HCT116 (cell line): ENCODE results near the gene FCRL5. TPM values are rescaled to one million over a fixed set of nuclear protein-coding genes. Genes with fewer than 3 reads are reported as not detected.

Experiments used
- ATAC-seq: fragments of 200-7000 bp; cut with Tn5 transposase; 2 replicates; pipeline ENCODE4 v1.9.1; 2020; ENCODE audit warnings: mild to moderate bottlenecking, moderate library complexity
- BruUV-seq: library from RNA; stranded (reverse); fragments of 400-500 nt; replicated peaks from 2 replicates; lab custom pipeline; 2021; lab: Mats Ljungman, UMichigan
- CTCF ChIA-PET: fragments of 300-600 bp; sonication (Branson Sonifier 250); formaldehyde crosslinking; loops from one replicate; lab custom pipeline; 2021; ENCODE audit warnings: antibody characterized with exemption; lab: Charles Lee
- POLR2A ChIA-PET: fragments of 300-600, 350-600 bp; sonication (Branson Sonifier 250); formaldehyde crosslinking; loops from one replicate; lab custom pipeline; 2021; ENCODE audit warnings: antibody characterized with exemption; lab: Charles Lee
- RAD21 ChIA-PET, 2 experiments: fragments of 300-600 bp; sonication (Branson Sonifier 250); formaldehyde crosslinking; loops; one replicate each; lab custom pipeline; 2023; ENCODE audit warnings: low total read pairs in 2 of 2; ENCODE audit not compliant: uncharacterized antibody in 2 of 2, unreplicated experiment in 2 of 2, low non-redundant PET in 1 of 2; lab: Charles Lee
- DNase-seq: peaks from one replicate; pipeline ENCODE4 v3.0.0-alpha.2; 2010; ENCODE audit warnings: low read depth, low spot score
- H2AFZ ChIP-seq: fragments of 200-600 bp; shearing (Covaris generic), sonication (generic); 2 replicates; pipeline ENCODE4 v1.6.1; 2017; ENCODE audit warnings: low read depth, mixed run types, mixed read lengths, antibody characterized with exemption, low read length; ENCODE audit not compliant: poor library complexity, severe bottlenecking
- H3K27ac ChIP-seq: 2 replicates; pipeline ENCODE4 v1.5.1; 2012; ENCODE audit warnings: low read depth, low read length
- H3K27me3 ChIP-seq: fragments of 200-600 bp; sonication (generic); 2 replicates; pipeline ENCODE4 v1.6.1; 2016; ENCODE audit warnings: mixed run types, low read length, mixed read lengths; ENCODE audit not compliant: insufficient read depth
- H3K36me3 ChIP-seq, 2 experiments: fragments of 200-500 bp in 1 of 2; fragments of 200-600 bp in 1 of 2; sonication (Bioruptor generic) in 1 of 2; sonication (generic) in 1 of 2; 2 replicates each; pipeline versions ENCODE4 v1.5.1 to v1.6.1; 2014 to 2016; ENCODE audit warnings: low read length in 2 of 2, inconsistent platforms in 1 of 2, mixed read lengths in 1 of 2, mixed run types in 1 of 2; ENCODE audit not compliant: insufficient read depth in 2 of 2, control insufficient read depth in 1 of 2
- H3K4me1 ChIP-seq, 2 experiments: fragments of 200-600 bp in 1 of 2; sonication (generic) in 1 of 2; 2 replicates each; pipeline versions ENCODE4 v1.5.1 to v1.6.1; 2012 to 2017; ENCODE audit warnings: low read length in 2 of 2, inconsistent platforms in 1 of 2, mild to moderate bottlenecking in 1 of 2, mixed read lengths in 1 of 2, mixed run types in 1 of 2, moderate library complexity in 1 of 2; ENCODE audit not compliant: insufficient read depth in 2 of 2, control insufficient read depth in 1 of 2
- H3K4me2 ChIP-seq: fragments of 200-600 bp; sonication (generic); 2 replicates; pipeline ENCODE4 v1.6.1; 2017; ENCODE audit warnings: mixed run types, low read length, mixed read lengths
- H3K4me3 ChIP-seq, 2 experiments: fragments of 200-600 bp in 1 of 2; sonication (generic) in 1 of 2; replicated peaks in 1 of 2; 2 replicates each; pipeline ENCODE4 v1.5.1; 2011 to 2016; ENCODE audit warnings: low read length in 2 of 2, control low read depth in 1 of 2, low read depth in 1 of 2, mild to moderate bottlenecking in 1 of 2, mixed read lengths in 1 of 2, mixed run types in 1 of 2
- H3K79me2 ChIP-seq: fragments of 200-600 bp; sonication (generic); 2 replicates; pipeline ENCODE4 v1.6.1; 2017; ENCODE audit warnings: mild to moderate bottlenecking, mixed run types, low read length, moderate library complexity, mixed read lengths; ENCODE audit not compliant: insufficient read depth
- H3K9ac ChIP-seq: fragments of 200-600 bp; sonication (generic); 2 replicates; pipeline ENCODE4 v1.6.1; 2016; ENCODE audit warnings: low read length, mixed read lengths
- H3K9me2 ChIP-seq: fragments of 200-600 bp; sonication (generic), shearing (Covaris generic); 2 replicates; pipeline ENCODE4 v1.6.1; 2017; ENCODE audit warnings: mixed run types, mild to moderate bottlenecking, moderate library complexity; ENCODE audit not compliant: insufficient read depth
- H3K9me3 ChIP-seq, 2 experiments: fragments of 200-500 bp in 1 of 2; fragments of 200-600 bp in 1 of 2; sonication (Bioruptor generic) in 1 of 2; sonication (generic) in 1 of 2; 2 replicates each; pipeline ENCODE4 v1.6.1; 2014 to 2017; ENCODE audit warnings: low read length in 2 of 2, mixed read lengths in 2 of 2, inconsistent platforms in 1 of 2, low read depth in 1 of 2, mild to moderate bottlenecking in 1 of 2, mixed run types in 1 of 2, moderate library complexity in 1 of 2; ENCODE audit not compliant: control insufficient read depth in 1 of 2, insufficient read depth in 1 of 2
- H4K20me1 ChIP-seq: fragments of 200-600 bp; sonication (generic), shearing (Covaris generic); 2 replicates; pipeline ENCODE4 v1.6.1; 2017; ENCODE audit warnings: mixed run types, mild to moderate bottlenecking, moderate library complexity; ENCODE audit not compliant: insufficient read depth
- CBX3 ChIP-seq: IDR thresholded peaks from 2 replicates; pipeline ENCODE4 v1.6.1; 2012; ENCODE audit warnings: low read depth
- CEBPB ChIP-seq: IDR thresholded peaks from 2 replicates; pipeline ENCODE4 v1.6.1; 2012; ENCODE audit warnings: low read depth
- EGR1 ChIP-seq: IDR thresholded peaks from 2 replicates; pipeline ENCODE4 v1.6.1; 2012; ENCODE audit warnings: low read depth
- EZH2 ChIP-seq: fragments of 200-600 bp; sonication (generic); IDR thresholded peaks from 2 replicates; pipeline ENCODE4 v1.6.1; 2017; ENCODE audit warnings: antibody characterized with exemption, mixed run types
- EZH2phosphoT487 ChIP-seq: fragments of 200-600 bp; IDR thresholded peaks from 2 replicates; pipeline ENCODE4 v1.6.1; 2018; ENCODE audit warnings: antibody characterized with exemption, borderline replicate concordance
- FOSL1 ChIP-seq: IDR thresholded peaks from 2 replicates; pipeline ENCODE4 v1.6.1; 2012; ENCODE audit warnings: low read depth
- JUND ChIP-seq: IDR thresholded peaks from 2 replicates; pipeline ENCODE4 v1.6.1; 2012
- POLR2A ChIP-seq: IDR thresholded peaks from 2 replicates; pipeline ENCODE4 v1.7.0; 2011; ENCODE audit warnings: borderline replicate concordance; ENCODE audit not compliant: insufficient read depth, insufficient read length; ENCODE audit errors: extremely low read depth
- POLR2AphosphoS5 ChIP-seq: IDR thresholded peaks from 2 replicates; pipeline ENCODE4 v1.6.1; 2011; ENCODE audit warnings: mild to moderate bottlenecking, low read depth, low read length, moderate library complexity
- SRF ChIP-seq: IDR thresholded peaks from 2 replicates; pipeline ENCODE4 v1.6.1; 2012; ENCODE audit warnings: low read depth
- TCF7L2 ChIP-seq: IDR thresholded peaks from 2 replicates; pipeline ENCODE4 v1.7.0; 2011; ENCODE audit warnings: borderline replicate concordance, inconsistent platforms; ENCODE audit not compliant: insufficient read depth, insufficient read length; ENCODE audit errors: extremely low read depth
- YY1 ChIP-seq: IDR thresholded peaks from 2 replicates; pipeline ENCODE4 v1.6.1; 2011; ENCODE audit warnings: low read length, low read depth, moderate library complexity, mild to moderate bottlenecking; ENCODE audit not compliant: insufficient replicate concordance; ENCODE audit errors: extremely low read depth
- ZNF274 ChIP-seq: fragments of 200-500 bp; sonication (Bioruptor generic); IDR thresholded peaks from 2 replicates; pipeline ENCODE4 v1.6.1; 2014; ENCODE audit warnings: mild to moderate bottlenecking, low read depth, low read length, inconsistent platforms
- intact Hi-C: fragments of 100-400 bp; cut with micrococcal nuclease; formaldehyde crosslinking; loops from 2 replicates; pipeline ENCODE4 v1.10.0; 2022
- total RNA-seq: library from RNA; stranded (reverse); gene quantifications from one replicate; pipeline ENCODE4 v1.2.1, GENCODE V29; 2021; ENCODE audit not compliant: unreplicated experiment
- TF ChIP-seq, protein P1 (sequence below): IDR thresholded peaks from 2 replicates; pipeline ENCODE4 v1.6.1; 2012
- TF ChIP-seq, protein P2 (sequence below): IDR thresholded peaks from 2 replicates; pipeline ENCODE4 v1.6.1; 2012
- TF ChIP-seq, protein P3 (sequence below): IDR thresholded peaks from 2 replicates; pipeline ENCODE4 v1.6.1; 2012; ENCODE audit warnings: low read depth

FCRL5 gene
- total RNA-seq, 1 experiment from 2014 or later: not detected

- H3K4me1 ChIP-seq: no peaks in the 10 kb centered on the region
- H3K79me2 ChIP-seq: no peaks in the 10 kb centered on the region
- no peak overlapping the region for H3K4me2 ChIP-seq
- BruUV-seq: no TSS peak
- ChIA-PET POLR2A (no interaction called here), RAD21 (no interaction called here), CTCF (no interaction called here)
- H3K9me2 ChIP-seq: no peaks in the 10 kb centered on the region
- no peaks in the 10 kb centered on the region for H3K9me3 ChIP-seq
- H3K9ac ChIP-seq: no peak overlapping the region
- no peak overlapping the region for H3K4me3 ChIP-seq
- H2AFZ ChIP-seq: no peak overlapping the region
- ATAC-seq (no peak), DNase-seq (no peak)
- intact Hi-C loops: no loop called here
- H3K36me3 ChIP-seq: no peaks in the 10 kb centered on the region
- no peak for TF ChIP-seq ZNF274
- no peak for TF ChIP-seq EZH2
- TF ChIP-seq POLR2AphosphoS5: no peak
- TF ChIP-seq, protein P1, sequence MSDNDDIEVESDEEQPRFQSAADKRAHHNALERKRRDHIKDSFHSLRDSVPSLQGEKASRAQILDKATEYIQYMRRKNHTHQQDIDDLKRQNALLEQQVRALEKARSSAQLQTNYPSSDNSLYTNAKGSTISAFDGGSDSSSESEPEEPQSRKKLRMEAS: no peak
- no peak for TF ChIP-seq EGR1
- TF ChIP-seq CBX3: no peak
- TF ChIP-seq TCF7L2: no peak
- no peak for TF ChIP-seq POLR2A
- TF ChIP-seq JUND: no peak
- no peak for TF ChIP-seq CEBPB
- no peaks in the 10 kb centered on the region for H4K20me1 ChIP-seq
- peaks cover 50% of the 10 kb centered on the region for H3K27me3 ChIP-seq
- H3K27ac ChIP-seq: no peak overlapping the region
Measured at GRCh38 chr1:157566484-157567300, 14.4 kb upstream of the FCRL5 start.

- Histone ChIP-seq H3K4me1 (no peaks in the 10 kb centered on the region), H3K9me2 (no peaks in the 10 kb centered on the region), H4K20me1 (no peaks in the 10 kb centered on the region), H3K4me2 (no peak overlapping the region), H3K27me3 (peaks cover 40% of the 10 kb centered on the region), H2AFZ (no peak overlapping the region), H3K4me3 (no peak overlapping the region), H3K27ac (no peak overlapping the region), H3K9me3 (no peaks in the 10 kb centered on the region)
- no TSS peak for BruUV-seq
- CTCF ChIA-PET: interaction anchor here (2.2 kb wide), 1 partner anchor 18 kb away, joined by 8 read pairs; no protein-coding TSS in a partner anchor
- POLR2A ChIA-PET: no interaction called here
- RAD21 ChIA-PET: no interaction called here
- no peak for TF ChIP-seq POLR2AphosphoS5
- TF ChIP-seq SRF: no peak
- TF ChIP-seq EZH2phosphoT487: no peak
- no peak for TF ChIP-seq FOSL1
- TF ChIP-seq CEBPB: no peak
- TF ChIP-seq JUND: no peak
- TF ChIP-seq, protein P2, sequence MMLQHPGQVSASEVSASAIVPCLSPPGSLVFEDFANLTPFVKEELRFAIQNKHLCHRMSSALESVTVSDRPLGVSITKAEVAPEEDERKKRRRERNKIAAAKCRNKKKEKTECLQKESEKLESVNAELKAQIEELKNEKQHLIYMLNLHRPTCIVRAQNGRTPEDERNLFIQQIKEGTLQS: no peak
- TF ChIP-seq, protein P3, sequence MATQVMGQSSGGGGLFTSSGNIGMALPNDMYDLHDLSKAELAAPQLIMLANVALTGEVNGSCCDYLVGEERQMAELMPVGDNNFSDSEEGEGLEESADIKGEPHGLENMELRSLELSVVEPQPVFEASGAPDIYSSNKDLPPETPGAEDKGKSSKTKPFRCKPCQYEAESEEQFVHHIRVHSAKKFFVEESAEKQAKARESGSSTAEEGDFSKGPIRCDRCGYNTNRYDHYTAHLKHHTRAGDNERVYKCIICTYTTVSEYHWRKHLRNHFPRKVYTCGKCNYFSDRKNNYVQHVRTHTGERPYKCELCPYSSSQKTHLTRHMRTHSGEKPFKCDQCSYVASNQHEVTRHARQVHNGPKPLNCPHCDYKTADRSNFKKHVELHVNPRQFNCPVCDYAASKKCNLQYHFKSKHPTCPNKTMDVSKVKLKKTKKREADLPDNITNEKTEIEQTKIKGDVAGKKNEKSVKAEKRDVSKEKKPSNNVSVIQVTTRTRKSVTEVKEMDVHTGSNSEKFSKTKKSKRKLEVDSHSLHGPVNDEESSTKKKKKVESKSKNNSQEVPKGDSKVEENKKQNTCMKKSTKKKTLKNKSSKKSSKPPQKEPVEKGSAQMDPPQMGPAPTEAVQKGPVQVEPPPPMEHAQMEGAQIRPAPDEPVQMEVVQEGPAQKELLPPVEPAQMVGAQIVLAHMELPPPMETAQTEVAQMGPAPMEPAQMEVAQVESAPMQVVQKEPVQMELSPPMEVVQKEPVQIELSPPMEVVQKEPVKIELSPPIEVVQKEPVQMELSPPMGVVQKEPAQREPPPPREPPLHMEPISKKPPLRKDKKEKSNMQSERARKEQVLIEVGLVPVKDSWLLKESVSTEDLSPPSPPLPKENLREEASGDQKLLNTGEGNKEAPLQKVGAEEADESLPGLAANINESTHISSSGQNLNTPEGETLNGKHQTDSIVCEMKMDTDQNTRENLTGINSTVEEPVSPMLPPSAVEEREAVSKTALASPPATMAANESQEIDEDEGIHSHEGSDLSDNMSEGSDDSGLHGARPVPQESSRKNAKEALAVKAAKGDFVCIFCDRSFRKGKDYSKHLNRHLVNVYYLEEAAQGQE: no peak
- TF ChIP-seq YY1: no peak
- no peak for TF ChIP-seq EGR1
- TF ChIP-seq ZNF274: no peak
- TF ChIP-seq, all 23 proteins: peak for 0
- DNase-seq (no peak), ATAC-seq (no peak)
- Histone ChIP-seq H3K79me2 (no peaks in the 10 kb centered on the region), H3K9ac (no peak overlapping the region), H3K36me3 (no peaks in the 10 kb centered on the region)
- intact Hi-C loops: no loop called here
Measured at GRCh38 chr1:157562515-157562914, 10.2 kb upstream of the FCRL5 start.
